ENCODE measurements around the gene CRADD. TPM values are rescaled to one million over a fixed set of nuclear protein-coding genes. Genes with fewer than 3 reads are reported as not detected.

Gene CRADD
- total and polyA plus RNA-seq, 2 of the 4 experiments (the other 2 are of a cell fraction) = 11.1 to 14.0 TPM

GRCh38 chr12:93884794-93885460 lies 207.8 kb downstream of the CRADD start:
- peak overlapping the region; percentile 39; the same call in 1 of the 2 replicates for H3K4me2 ChIP-seq (ENCODE audit: low read depth, low read length)
- H3K18ac ChIP-seq (ENCODE audit: low read depth, low read length) = peak overlapping the region; percentile 99
- ChIA-PET POLR2A (ENCODE audit: unreplicated experiment) (no interaction called here), CTCF (interaction anchor here (1.3 kb wide), 1 partner anchor 190 kb away, joined by 3 read pairs; no protein-coding TSS in a partner anchor)
- ATAC-seq (ENCODE audit: low read depth) (no peak; the same call in 1 of the 2 replicates), DNase-seq (peak; percentile 64)
- TF ChIP-seq POLR2A (IDR thresholded peaks at IDR 0.05; ENCODE audit: low read depth, low read length) = no peak
- TF ChIP-seq RFX5 (IDR thresholded peaks at IDR 0.05; ENCODE audit: low read depth, low read length) = no peak
- no peak for TF ChIP-seq RAD21 (IDR thresholded peaks at IDR 0.05; ENCODE audit: low read length)
- no peak for TF ChIP-seq MAFK (IDR thresholded peaks at IDR 0.05; ENCODE audit: low read depth, low read length)
- no peak for TF ChIP-seq BHLHE40 (IDR thresholded peaks at IDR 0.05; ENCODE audit: low read depth, low read length)
- no peak for TF ChIP-seq USF2 (IDR thresholded peaks at IDR 0.05; ENCODE audit: low read depth, low read length)
- TF ChIP-seq RCOR1 (IDR thresholded peaks at IDR 0.05; ENCODE audit: insufficient replicate concordance, low read length) = no peak
- TF ChIP-seq NFE2L2 (IDR thresholded peaks at IDR 0.05; ENCODE audit: low read depth, low read length) = no peak
- no peak for TF ChIP-seq CTCF (conservative IDR thresholded peaks at IDR 0.05; ENCODE audit: low read depth, low read length)
- TF ChIP-seq MAZ (IDR thresholded peaks at IDR 0.05; ENCODE audit: borderline replicate concordance, low read depth, low read length) = no peak
- TF ChIP-seq CEBPB (IDR thresholded peaks at IDR 0.05; ENCODE audit: low read depth, low read length) = no peak
- no peak for TF ChIP-seq MXI1 (IDR thresholded peaks at IDR 0.05; ENCODE audit: borderline replicate concordance, low read depth, low read length)
- H3K79me1 ChIP-seq (ENCODE audit: low read depth in 1 of 2, low read length in 2 of 2) = no peaks in the 10 kb centered on the region
- H3K9me3 ChIP-seq (ENCODE audit: control insufficient read depth, insufficient read depth, low read length) = no peaks in the 10 kb centered on the region
- peak overlapping the region; percentile 90 for H3K14ac ChIP-seq (replicated peaks; ENCODE audit: low read depth, low read length)
- H3K4ac ChIP-seq (ENCODE audit: low read depth, low read length) = peak overlapping the region; percentile 96
- peak overlapping the region; percentile 91 for H3K23ac ChIP-seq (ENCODE audit: low read depth, low read length)
- dilution Hi-C loops (cut with HindIII; ENCODE audit: low sequenced_read_pairs, unreplicated experiment) = no loop called here
- peak overlapping the region; percentile 89 for H4K5ac ChIP-seq (ENCODE audit: low read depth, low read length)
- no peak overlapping the region for H3K4me3 ChIP-seq (ENCODE audit: insufficient read depth, low read depth, low read length)
- peak overlapping the region; percentile 94 for H2BK20ac ChIP-seq (ENCODE audit: low read depth, low read length)
- H2BK120ac ChIP-seq (ENCODE audit: low read depth, low read length) = peak overlapping the region; percentile 98
- H3K9me1 ChIP-seq (ENCODE audit: insufficient read depth, low read length) = peaks cover 8% of the 10 kb centered on the region; the same call in 1 of the 2 replicates
- no TSS peak for BruUV-seq (replicated peaks)
- H2AK5ac ChIP-seq (ENCODE audit: low read depth, low read length) = peak overlapping the region; percentile 89
- H2AK9ac ChIP-seq (replicated peaks; ENCODE audit: low read depth, low read length, poor library complexity) = no peak overlapping the region
- peak overlapping the region; percentile 71; the same call in 1 of the 2 replicates for H3K56ac ChIP-seq (ENCODE audit: extremely low read depth, insufficient read depth, low read length)
- H2BK5ac ChIP-seq (ENCODE audit: low read depth, low read length, poor library complexity, severe bottlenecking) = peak overlapping the region; percentile 98
- H4K20me1 ChIP-seq (ENCODE audit: insufficient read depth, low read length) = no peaks in the 10 kb centered on the region
- H4K91ac ChIP-seq (ENCODE audit: insufficient read depth, low read depth, low read length) = peak overlapping the region; percentile 81
- H3K36me3 ChIP-seq (ENCODE audit: control insufficient read depth, insufficient read depth, low read length) = no peaks in the 10 kb centered on the region
- H3K27ac ChIP-seq (ENCODE audit: insufficient read depth, low read length) = peak overlapping the region; percentile 77
- intact Hi-C loops (cut with micrococcal nuclease) = no loop called here
- in situ Hi-C loops (cut with MboI; ENCODE audit: low sequenced_read_pairs) = no loop called here
- H4K8ac ChIP-seq (ENCODE audit: low read depth in 2 of 2, low read length in 2 of 2) = peak overlapping the region; percentile 52 to 96
- H2BK15ac ChIP-seq (ENCODE audit: low read depth, low read length) = peak overlapping the region; percentile 98
- H3K27me3 ChIP-seq (ENCODE audit: control insufficient read depth, insufficient read depth, low read length) = no peaks in the 10 kb centered on the region
- peaks cover 38% of the 10 kb centered on the region for H3K4me1 ChIP-seq (ENCODE audit: control insufficient read depth, insufficient read depth, low read length)
- peak overlapping the region; percentile 46 for H2AFZ ChIP-seq (replicated peaks; ENCODE audit: low read length, poor library complexity)
- no CpG with 5 or more reads among the region's 5 CpGs for WGBS, 2 experiments (ENCODE audit: extremely low coverage in 2 of 2, insufficient read length in 1 of 2)
- peak overlapping the region; percentile 57; the same call in 1 of the 2 replicates for H3K9ac ChIP-seq (ENCODE audit: low read depth, low read length)

Data from IMR-90 (cell line).